ENCODE data around the gene TAS2R41.
"Not testable (repeated sequence)": the region's sequence is repeated elsewhere in the genome, so short reads cannot be mapped to it uniquely, and the experiment has no call there.

The TAS2R41 gene

DNA sequence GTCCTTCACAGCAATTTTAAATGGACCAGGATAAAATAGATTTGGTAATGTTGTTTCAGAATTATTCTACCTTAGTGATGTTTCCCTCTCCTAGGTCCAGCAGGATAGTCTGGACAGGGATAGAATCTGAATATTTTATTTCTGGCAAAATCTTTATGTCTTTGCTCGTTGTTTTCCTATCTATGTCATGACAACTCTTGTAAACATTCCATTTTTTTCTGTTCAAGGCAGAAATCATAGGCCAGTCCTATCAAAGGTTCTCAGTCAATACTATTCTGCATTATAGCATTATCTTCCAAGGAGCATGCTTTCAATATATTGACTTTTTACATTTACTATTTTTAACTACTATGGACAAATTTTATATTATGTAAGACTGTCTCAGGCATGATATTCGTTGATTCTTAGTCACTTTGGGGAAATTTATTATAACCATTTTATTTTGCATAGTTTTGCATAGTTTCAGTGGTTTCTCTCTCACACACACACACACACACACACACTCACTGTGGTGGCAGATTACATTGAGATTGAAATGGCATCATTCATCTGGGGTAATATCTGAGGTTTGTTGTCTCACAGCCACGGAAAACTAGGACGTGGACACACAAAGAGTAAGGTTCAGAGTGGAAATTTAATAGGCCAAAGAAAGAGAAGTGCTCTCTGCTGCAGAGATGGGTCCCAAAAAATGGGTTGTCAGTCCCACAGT is 17.2 kb upstream of the TAS2R41 start:
- H3K9ac ChIP-seq (ENCODE audit: insufficient read length), result no peak overlapping the region
- TF ChIP-seq EZH2 (IDR thresholded peaks at IDR 0.05), result no peak
- TF ChIP-seq FOXP2 (optimal IDR thresholded peaks at IDR 0.05; ENCODE audit: control extremely low read depth, extremely low read length, insufficient read depth), result no peak
- no peak for TF ChIP-seq POLR2AphosphoS5 (IDR thresholded peaks at IDR 0.05; ENCODE audit: borderline replicate concordance, low read depth, low read length)
- no peaks in the 10 kb centered on the region for H3K9me3 ChIP-seq (ENCODE audit: low read depth, low read length)
- H3K27ac ChIP-seq, result no peak overlapping the region
- no peak overlapping the region for H3K4me3 ChIP-seq
- no peaks in the 10 kb centered on the region for H3K36me3 ChIP-seq (ENCODE audit: insufficient read depth, low read length)
- DNase-seq (ENCODE audit: low read depth, low spot score), result no peak

GRCh38 chr7:143462045-143462444 is 15.6 kb upstream of the TAS2R41 start:
- Histone ChIP-seq H3K36me3 (ENCODE audit: insufficient read depth, low read length) (no peaks in the 10 kb centered on the region), H3K4me3 (no peak overlapping the region), H3K9me3 (ENCODE audit: low read depth, low read length) (no peaks in the 10 kb centered on the region), H3K27ac (no peak overlapping the region), H3K9ac (ENCODE audit: insufficient read length) (no peak overlapping the region)
- DNase-seq (ENCODE audit: low read depth, low spot score), result no peak
- TF ChIP-seq POLR2AphosphoS5 (IDR thresholded peaks at IDR 0.05; ENCODE audit: borderline replicate concordance, low read depth, low read length) (no peak), EZH2 (IDR thresholded peaks at IDR 0.05) (no peak), FOXP2 (optimal IDR thresholded peaks at IDR 0.05; ENCODE audit: control extremely low read depth, extremely low read length, insufficient read depth) (no peak)

GRCh38 chr7:143463556-143463955 is 14.1 kb upstream of the TAS2R41 start:
- H3K27ac ChIP-seq, result no peak overlapping the region
- no peak overlapping the region for H3K4me3 ChIP-seq
- H3K9me3 ChIP-seq (ENCODE audit: low read depth, low read length), result no peaks in the 10 kb centered on the region
- TF ChIP-seq EZH2 (IDR thresholded peaks at IDR 0.05), result no peak
- TF ChIP-seq POLR2AphosphoS5 (IDR thresholded peaks at IDR 0.05; ENCODE audit: borderline replicate concordance, low read depth, low read length), result no peak
- TF ChIP-seq FOXP2 (optimal IDR thresholded peaks at IDR 0.05; ENCODE audit: control extremely low read depth, extremely low read length, insufficient read depth), result no peak
- no peaks in the 10 kb centered on the region for H3K36me3 ChIP-seq (ENCODE audit: insufficient read depth, low read length)
- no peak for DNase-seq (ENCODE audit: low read depth, low spot score)
- H3K9ac ChIP-seq (ENCODE audit: insufficient read length), result no peak overlapping the region

DNA sequence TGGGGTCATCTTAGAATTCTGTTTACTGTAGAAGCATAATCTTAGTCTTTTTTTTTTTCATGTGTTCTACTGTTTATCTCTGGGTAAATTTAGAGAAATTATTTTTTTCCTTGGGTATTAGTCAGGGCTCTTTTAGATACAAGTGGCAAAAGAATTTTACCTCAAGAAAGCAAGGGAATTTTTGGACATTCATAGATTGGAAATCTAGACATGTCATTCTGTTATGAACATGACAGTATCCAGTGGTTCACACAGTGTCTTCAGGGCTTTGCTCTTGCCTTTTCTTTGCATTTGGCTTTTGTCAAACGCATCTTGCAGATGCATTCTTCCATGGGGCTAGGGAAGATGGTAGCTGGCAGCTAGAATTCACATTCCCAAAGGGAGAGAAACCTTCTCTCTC is 13.7 kb upstream of the TAS2R41 start:
- no peaks in the 10 kb centered on the region for H3K9me3 ChIP-seq (ENCODE audit: low read depth, low read length)
- H3K4me3 ChIP-seq, result no peak overlapping the region
- no peak for TF ChIP-seq FOXP2 (optimal IDR thresholded peaks at IDR 0.05; ENCODE audit: control extremely low read depth, extremely low read length, insufficient read depth)
- no peak for TF ChIP-seq POLR2AphosphoS5 (IDR thresholded peaks at IDR 0.05; ENCODE audit: borderline replicate concordance, low read depth, low read length)
- TF ChIP-seq EZH2 (IDR thresholded peaks at IDR 0.05), result no peak
- no peak overlapping the region for H3K9ac ChIP-seq (ENCODE audit: insufficient read length)
- no peak overlapping the region for H3K27ac ChIP-seq
- no peaks in the 10 kb centered on the region for H3K36me3 ChIP-seq (ENCODE audit: insufficient read depth, low read length)
- no peak for DNase-seq (ENCODE audit: low read depth, low spot score)

GRCh38 chr7:143467724-143468123 is 9.9 kb upstream of the TAS2R41 start:
- Histone ChIP-seq H3K9me3 (ENCODE audit: low read depth, low read length) (no peaks in the 10 kb centered on the region), H3K27ac (no peak overlapping the region), H3K36me3 (ENCODE audit: insufficient read depth, low read length) (no peaks in the 10 kb centered on the region), H3K9ac (ENCODE audit: insufficient read length) (no peak overlapping the region), H3K4me3 (no peak overlapping the region)
- TF ChIP-seq FOXP2 (optimal IDR thresholded peaks at IDR 0.05; ENCODE audit: control extremely low read depth, extremely low read length, insufficient read depth) (no peak), EZH2 (IDR thresholded peaks at IDR 0.05) (no peak), POLR2AphosphoS5 (IDR thresholded peaks at IDR 0.05; ENCODE audit: borderline replicate concordance, low read depth, low read length) (no peak)
- no peak for DNase-seq (ENCODE audit: low read depth, low spot score)

- not testable (repeated sequence) for H3K9ac ChIP-seq (ENCODE audit: insufficient read length); H3K4me3 ChIP-seq; H3K27ac ChIP-seq; DNase-seq (ENCODE audit: low read depth, low spot score); H3K36me3 ChIP-seq (ENCODE audit: insufficient read depth, low read length); H3K9me3 ChIP-seq (ENCODE audit: low read depth, low read length)
These were observed 5.5 kb upstream of the TAS2R41 start for GRCh38 chr7:143472071-143472689.

- Histone ChIP-seq H3K36me3 (ENCODE audit: insufficient read depth, low read length) (no peaks in the 10 kb centered on the region), H3K9ac (ENCODE audit: insufficient read length) (no peak overlapping the region), H3K9me3 (ENCODE audit: low read depth, low read length) (no peaks in the 10 kb centered on the region), H3K4me3 (no peak overlapping the region), H3K27ac (no peak overlapping the region)
- DNase-seq (ENCODE audit: low read depth, low spot score), result no peak
- TF ChIP-seq FOXP2 (optimal IDR thresholded peaks at IDR 0.05; ENCODE audit: control extremely low read depth, extremely low read length, insufficient read depth) (no peak), POLR2AphosphoS5 (IDR thresholded peaks at IDR 0.05; ENCODE audit: borderline replicate concordance, low read depth, low read length) (no peak), EZH2 (IDR thresholded peaks at IDR 0.05) (no peak)
These were observed 1.5 kb downstream of the TAS2R41 start for GRCh38 chr7:143479055-143479766.

DNA sequence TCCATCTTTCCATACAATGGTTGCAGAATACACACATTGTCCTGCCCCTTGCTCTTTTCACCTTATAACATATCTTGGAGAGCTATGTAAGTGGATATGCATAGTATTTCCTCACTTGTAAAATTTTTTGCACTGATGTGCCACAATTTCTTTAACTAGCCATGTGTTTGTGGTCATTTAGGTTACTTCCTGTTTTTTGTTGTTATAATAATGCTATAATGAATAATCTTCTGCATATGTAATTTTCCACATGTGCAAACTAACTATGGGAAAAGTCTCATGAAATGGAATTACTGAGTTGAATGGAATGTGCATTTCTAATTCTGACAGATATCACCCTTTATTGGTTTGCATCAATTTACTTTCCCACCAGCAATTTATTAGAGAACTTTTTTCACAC is 2.8 kb downstream of the TAS2R41 start:
- Histone ChIP-seq H3K27ac (no peak overlapping the region), H3K9me3 (ENCODE audit: low read depth, low read length) (no peaks in the 10 kb centered on the region), H3K36me3 (ENCODE audit: insufficient read depth, low read length) (no peaks in the 10 kb centered on the region), H3K4me3 (no peak overlapping the region), H3K9ac (ENCODE audit: insufficient read length) (no peak overlapping the region)
- no peak for DNase-seq (ENCODE audit: low read depth, low spot score)
- TF ChIP-seq POLR2AphosphoS5 (IDR thresholded peaks at IDR 0.05; ENCODE audit: borderline replicate concordance, low read depth, low read length), result no peak
